GM18951 (cell line): ENCODE results near the gene TMEM156.
"Not testable (repeated sequence)": the region's sequence is repeated elsewhere in the genome, so short reads cannot be mapped to it uniquely, and the experiment has no call there.

Experiments used
- POLR2A ChIP-seq: IDR thresholded peaks from 4 replicates; pipeline ENCODE4 v1.6.1; 2011; ENCODE audit warnings: mild to moderate bottlenecking; ENCODE audit not compliant: insufficient read length, insufficient read depth; ENCODE audit errors: extremely low read depth
- in situ Hi-C: fragments of 300-500 bp; cut with MboI; formaldehyde crosslinking; loops from one replicate; pipeline ENCODE4 v1.12.0; 2022; ENCODE audit warnings: low sequenced_read_pairs, mixed read lengths, inconsistent platforms; ENCODE audit not compliant: unreplicated experiment

The TMEM156 gene

GRCh38 chr4:38950734-38951133 lies 81.5 kb downstream of the TMEM156 start:
- in situ Hi-C loops: no loop called here

GRCh38 chr4:38950159-38950558 lies 82.0 kb downstream of the TMEM156 start:
- no peak for TF ChIP-seq POLR2A
- in situ Hi-C loops: no loop called here

More at GRCh38 chr4:38950734-38951133, 81.5 kb downstream of the TMEM156 start:
- no peak for TF ChIP-seq POLR2A

GRCh38 chr4:38949411-38950051 lies 82.7 kb downstream of the TMEM156 start:
- no peak for TF ChIP-seq POLR2A
- in situ Hi-C loops: no loop called here

GRCh38 chr4:38948551-38948950 lies 83.7 kb downstream of the TMEM156 start:
- in situ Hi-C loops: no loop called here
- TF ChIP-seq POLR2A: no peak

- in situ Hi-C loops: no loop called here
- no peak for TF ChIP-seq POLR2A
These were observed 85.3 kb downstream of the TMEM156 start for GRCh38 chr4:38946919-38947318.

GRCh38 chr4:38944440-38944839 lies 87.8 kb downstream of the TMEM156 start:
- in situ Hi-C loops: no loop called here
- no peak for TF ChIP-seq POLR2A

GRCh38 chr4:38943343-38943742 lies 88.9 kb downstream of the TMEM156 start:
- in situ Hi-C loops: no loop called here
- no peak for TF ChIP-seq POLR2A

GRCh38 chr4:38941906-38942305 lies 90.3 kb downstream of the TMEM156 start:
- in situ Hi-C loops: not testable (repeated sequence)

GRCh38 chr4:38940476-38940875 lies 91.7 kb downstream of the TMEM156 start:
- in situ Hi-C loops: no loop called here
- no peak for TF ChIP-seq POLR2A

- in situ Hi-C loops: no loop called here
- no peak for TF ChIP-seq POLR2A
These were observed 93.0 kb downstream of the TMEM156 start for GRCh38 chr4:38939165-38939564.

GRCh38 chr4:38935391-38936073 lies 96.7 kb downstream of the TMEM156 start:
- in situ Hi-C loops: no loop called here

GRCh38 chr4:38931125-38931524 lies 101.1 kb downstream of the TMEM156 start:
- in situ Hi-C loops: no loop called here

More at GRCh38 chr4:38935391-38936073, 96.7 kb downstream of the TMEM156 start:
- TF ChIP-seq POLR2A: no peak

GRCh38 chr4:38930707-38931106 lies 101.5 kb downstream of the TMEM156 start:
- no peak for TF ChIP-seq POLR2A
- in situ Hi-C loops: no loop called here

More at GRCh38 chr4:38931125-38931524, 101.1 kb downstream of the TMEM156 start:
- no peak for TF ChIP-seq POLR2A

GRCh38 chr4:38930204-38930603 lies 102.0 kb downstream of the TMEM156 start:
- no peak for TF ChIP-seq POLR2A
- in situ Hi-C loops: no loop called here

GRCh38 chr4:38928974-38929373 lies 103.2 kb downstream of the TMEM156 start:
- no peak for TF ChIP-seq POLR2A
- in situ Hi-C loops: no loop called here

- TF ChIP-seq POLR2A: no peak
- in situ Hi-C loops: no loop called here
These were observed 103.6 kb downstream of the TMEM156 start for GRCh38 chr4:38928568-38928967.
